ENCODE results near the gene CCT6A. TPM values are rescaled to one million over a fixed set of nuclear protein-coding genes. Genes with fewer than 3 reads are reported as not detected.
"Not testable (repeated sequence)": the region's sequence is repeated elsewhere in the genome, so short reads cannot be mapped to it uniquely, and the experiment has no call there.

The CCT6A gene
- total RNA-seq, 3 donors from 2014 or later (not counting 1 experiment from before 2014, with no cell fraction given) = 48.1 to 65.3 (median 48.3) TPM

DNA sequence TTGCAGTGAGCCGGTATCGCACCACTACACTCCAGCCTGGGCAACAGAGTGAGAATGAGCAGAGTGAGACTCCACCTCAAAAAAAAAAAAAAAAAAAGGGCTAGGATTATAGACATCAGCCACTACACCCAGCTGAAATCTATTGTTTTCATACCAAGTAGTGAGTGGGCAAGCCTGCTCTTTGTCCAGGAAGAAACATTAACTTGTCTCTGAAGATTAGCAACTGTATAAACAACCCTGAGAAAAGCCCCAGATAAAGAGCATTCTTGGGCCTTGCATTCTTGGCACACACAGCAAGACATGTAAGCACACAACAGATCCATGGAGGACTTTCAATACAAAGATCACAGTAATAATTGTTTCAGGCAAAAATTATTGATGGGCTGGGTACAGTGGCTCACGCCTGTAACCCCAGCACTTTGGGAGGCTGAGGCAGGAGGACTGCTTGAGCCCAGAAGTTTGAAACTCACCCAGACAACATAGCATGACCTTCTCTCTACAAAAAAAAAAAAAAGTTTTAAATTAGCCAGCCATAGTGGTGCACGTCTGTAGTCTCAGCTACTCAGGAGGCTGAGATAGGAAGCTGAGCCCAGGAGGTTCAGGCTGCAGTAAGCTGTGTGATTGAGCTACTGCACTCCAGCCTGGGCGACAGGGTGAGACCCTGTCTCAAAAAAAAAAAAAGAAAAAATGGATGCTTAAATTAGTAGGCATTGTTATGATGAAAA lies 4.7 kb upstream of the CCT6A start:
- ATAC-seq (no peak), DNase-seq (no peak)
- Histone ChIP-seq H3K27me3 (ENCODE audit: control insufficient read depth, insufficient read depth, low read length) (no peaks in the 10 kb centered on the region), H3K36me3 (ENCODE audit: control insufficient read depth, insufficient read depth, low read length) (no peaks in the 10 kb centered on the region), H3K4me1 (ENCODE audit: control insufficient read depth, insufficient read depth, low read length) (peaks cover 12% of the 10 kb centered on the region), H3K4me3 (ENCODE audit: low read length) (no peak overlapping the region), H3K27ac (ENCODE audit: low read length) (no peak overlapping the region), H3K9me3 (ENCODE audit: control insufficient read depth, insufficient read depth, low read length) (no peaks in the 10 kb centered on the region)
- TF ChIP-seq, protein P1, sequence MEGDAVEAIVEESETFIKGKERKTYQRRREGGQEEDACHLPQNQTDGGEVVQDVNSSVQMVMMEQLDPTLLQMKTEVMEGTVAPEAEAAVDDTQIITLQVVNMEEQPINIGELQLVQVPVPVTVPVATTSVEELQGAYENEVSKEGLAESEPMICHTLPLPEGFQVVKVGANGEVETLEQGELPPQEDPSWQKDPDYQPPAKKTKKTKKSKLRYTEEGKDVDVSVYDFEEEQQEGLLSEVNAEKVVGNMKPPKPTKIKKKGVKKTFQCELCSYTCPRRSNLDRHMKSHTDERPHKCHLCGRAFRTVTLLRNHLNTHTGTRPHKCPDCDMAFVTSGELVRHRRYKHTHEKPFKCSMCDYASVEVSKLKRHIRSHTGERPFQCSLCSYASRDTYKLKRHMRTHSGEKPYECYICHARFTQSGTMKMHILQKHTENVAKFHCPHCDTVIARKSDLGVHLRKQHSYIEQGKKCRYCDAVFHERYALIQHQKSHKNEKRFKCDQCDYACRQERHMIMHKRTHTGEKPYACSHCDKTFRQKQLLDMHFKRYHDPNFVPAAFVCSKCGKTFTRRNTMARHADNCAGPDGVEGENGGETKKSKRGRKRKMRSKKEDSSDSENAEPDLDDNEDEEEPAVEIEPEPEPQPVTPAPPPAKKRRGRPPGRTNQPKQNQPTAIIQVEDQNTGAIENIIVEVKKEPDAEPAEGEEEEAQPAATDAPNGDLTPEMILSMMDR (IDR thresholded peaks at IDR 0.05) = no peak
- H3K4me1 Mint-ChIP-seq = peaks cover 0 to 14% of the 10 kb centered on the region in 2 donors
- H3K4me3 Mint-ChIP-seq = no peak overlapping the region
- H3K36me3 Mint-ChIP-seq = no peaks in the 10 kb centered on the region
- WGBS (ENCODE audit: insufficient coverage) = 90% methylated on average over 5 of the region's 5 CpGs
- H3K9me3 Mint-ChIP-seq = no peaks in the 10 kb centered on the region
- intact Hi-C loops (cut with micrococcal nuclease) = no loop called here
- H3K27me3 Mint-ChIP-seq (ENCODE audit: low read depth in 2 of 2) = no peaks in the 10 kb centered on the region
- H3K27ac Mint-ChIP-seq = no peak overlapping the region

- peaks cover 4 to 18% of the 10 kb centered on the region in 2 donors for H3K4me1 Mint-ChIP-seq
- H3K4me3 ChIP-seq (ENCODE audit: low read length); H3K36me3 Mint-ChIP-seq; H3K27me3 ChIP-seq (ENCODE audit: control insufficient read depth, insufficient read depth, low read length); ATAC-seq; intact Hi-C loops (cut with micrococcal nuclease); H3K9me3 Mint-ChIP-seq; H3K4me3 Mint-ChIP-seq; H3K27me3 Mint-ChIP-seq (ENCODE audit: low read depth in 2 of 2); H3K9me3 ChIP-seq (ENCODE audit: control insufficient read depth, insufficient read depth, low read length); H3K27ac ChIP-seq (ENCODE audit: low read length); H3K27ac Mint-ChIP-seq; DNase-seq; H3K36me3 ChIP-seq (ENCODE audit: control insufficient read depth, insufficient read depth, low read length): not testable (repeated sequence)
- 94% methylated on average over 10 of the region's 11 CpGs for WGBS (ENCODE audit: insufficient coverage)
- peaks cover 19% of the 10 kb centered on the region for H3K4me1 ChIP-seq (ENCODE audit: control insufficient read depth, insufficient read depth, low read length)
These were observed 4.0 kb upstream of the CCT6A start for GRCh38 chr7:56047446-56048116.

GRCh38 chr7:56048245-56048644 lies 3.3 kb upstream of the CCT6A start:
- Mint-ChIP-seq H3K27me3 (ENCODE audit: low read depth in 2 of 2) (no peaks in the 10 kb centered on the region), H3K27ac (no peak overlapping the region), H3K36me3 (no peaks in the 10 kb centered on the region), H3K4me1 (peaks cover 4 to 18% of the 10 kb centered on the region in 2 donors), H3K9me3 (no peaks in the 10 kb centered on the region), H3K4me3 (no peak overlapping the region)
- H3K27me3 ChIP-seq (ENCODE audit: control insufficient read depth, insufficient read depth, low read length) = no peaks in the 10 kb centered on the region
- intact Hi-C loops (cut with micrococcal nuclease) = no loop called here
- H3K36me3 ChIP-seq (ENCODE audit: control insufficient read depth, insufficient read depth, low read length) = no peaks in the 10 kb centered on the region
- no peak overlapping the region for H3K4me3 ChIP-seq (ENCODE audit: low read length)
- TF ChIP-seq, protein P1 (IDR thresholded peaks at IDR 0.05) = no peak
- DNase-seq (no peak), ATAC-seq (no peak)
- no peak overlapping the region for H3K27ac ChIP-seq (ENCODE audit: low read length)
- H3K9me3 ChIP-seq (ENCODE audit: control insufficient read depth, insufficient read depth, low read length) = no peaks in the 10 kb centered on the region
- peaks cover 24% of the 10 kb centered on the region for H3K4me1 ChIP-seq (ENCODE audit: control insufficient read depth, insufficient read depth, low read length)
- WGBS (ENCODE audit: insufficient coverage) = 100% methylated on average over 1 of the region's 1 CpG

GRCh38 chr7:56048763-56049162 lies 2.8 kb upstream of the CCT6A start:
- H3K4me3 ChIP-seq (ENCODE audit: low read length); DNase-seq; H3K27me3 ChIP-seq (ENCODE audit: control insufficient read depth, insufficient read depth, low read length); H3K36me3 ChIP-seq (ENCODE audit: control insufficient read depth, insufficient read depth, low read length); H3K4me3 Mint-ChIP-seq; H3K27ac ChIP-seq (ENCODE audit: low read length); H3K9me3 ChIP-seq (ENCODE audit: control insufficient read depth, insufficient read depth, low read length); ATAC-seq; H3K36me3 Mint-ChIP-seq; H3K27me3 Mint-ChIP-seq (ENCODE audit: low read depth in 2 of 2); H3K9me3 Mint-ChIP-seq; intact Hi-C loops (cut with micrococcal nuclease); H3K27ac Mint-ChIP-seq: not testable (repeated sequence)
- peaks cover 4 to 18% of the 10 kb centered on the region in 2 donors for H3K4me1 Mint-ChIP-seq
- H3K4me1 ChIP-seq (ENCODE audit: control insufficient read depth, insufficient read depth, low read length) = peaks cover 27% of the 10 kb centered on the region
- WGBS (ENCODE audit: insufficient coverage) = 84% methylated on average over 8 of the region's 8 CpGs
